ENCODE results near the gene CNOT1.
"Not testable (repeated sequence)": the region's sequence is repeated elsewhere in the genome, so short reads cannot be mapped to it uniquely, and the experiment has no call there.

CNOT1 gene

DNA sequence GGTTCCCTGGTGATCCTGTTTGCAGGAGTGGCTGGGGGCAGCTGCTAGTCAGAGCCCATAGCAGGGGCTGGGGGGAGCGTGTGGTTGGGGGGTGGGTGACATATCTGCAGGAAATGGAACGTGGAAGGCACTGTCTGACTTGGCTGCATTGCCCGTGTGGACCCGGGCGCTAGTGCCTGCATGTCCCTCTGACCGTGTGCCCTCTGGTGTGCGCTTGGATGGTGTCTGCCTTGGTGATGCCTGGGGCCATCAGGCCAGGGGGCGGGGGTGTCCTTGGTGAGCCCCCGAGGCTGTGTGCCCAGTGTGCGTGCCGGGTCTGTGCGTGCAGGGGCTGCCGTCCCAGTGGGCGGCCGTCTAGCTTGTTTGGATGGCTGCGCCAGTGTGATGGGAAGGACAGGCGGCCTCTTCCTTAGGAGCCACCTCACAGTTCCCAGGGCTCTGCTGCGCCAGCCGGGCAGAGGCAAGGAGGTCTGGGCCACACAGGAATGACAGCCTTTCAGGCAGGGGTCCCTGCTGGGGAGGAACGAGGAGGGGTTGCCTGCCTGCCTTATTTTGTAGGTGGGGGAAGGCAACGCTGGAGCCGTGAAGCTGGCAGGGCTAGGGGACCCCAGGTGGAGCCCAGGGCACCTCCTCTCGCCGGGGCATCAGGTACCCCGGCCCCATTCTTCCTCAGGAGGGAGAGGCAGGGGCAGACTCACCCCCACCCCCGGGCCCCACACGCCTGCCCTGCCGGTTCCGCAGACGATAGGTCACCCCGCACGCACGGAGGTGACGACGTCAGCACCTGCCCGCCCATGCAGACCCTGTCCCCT is 129.0 kb downstream of the CNOT1 start:
- peak in 1 of 2 experiments; percentile 22 for DNase-seq

DNA sequence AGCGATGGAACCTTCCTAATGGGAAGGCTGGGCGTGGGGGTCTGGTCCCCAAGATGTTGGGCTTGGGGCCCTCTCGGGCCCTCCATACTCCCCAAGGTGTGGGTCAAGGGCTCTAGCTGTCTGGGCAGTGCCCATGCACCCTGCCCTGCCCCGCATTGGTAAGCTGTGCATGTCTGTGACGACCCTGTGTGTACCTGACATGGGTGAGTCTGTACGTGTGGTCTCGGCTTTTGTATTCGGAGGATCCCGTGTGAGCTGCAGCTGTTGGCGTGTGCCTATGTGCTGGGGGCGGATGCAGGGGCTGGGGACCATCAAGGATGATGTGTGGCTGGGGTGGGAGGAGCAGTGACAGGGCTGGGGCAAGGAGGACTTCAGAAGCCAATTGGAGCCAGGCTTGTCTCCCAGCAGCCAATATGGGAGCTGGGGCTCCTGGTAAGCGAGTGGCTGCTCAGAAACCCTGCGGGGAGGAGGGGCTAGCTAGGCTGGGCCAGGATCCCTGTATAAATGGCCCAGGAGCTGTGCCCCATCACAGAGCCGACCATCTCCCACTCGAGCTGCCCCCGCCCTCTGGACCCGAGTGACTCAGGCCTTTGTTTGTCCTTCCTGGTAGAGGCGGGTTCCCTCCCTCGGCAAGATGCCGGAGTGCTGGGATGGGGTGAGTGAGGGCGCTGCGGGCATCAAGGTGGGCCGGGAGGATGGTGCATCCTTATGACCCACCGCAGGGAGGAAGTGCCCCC is 129.8 kb downstream of the CNOT1 start, which contains the start of gene NDRG4:
TSS of gene NDRG4 (plus strand) at position 529 of the 737 bp plus-strand sequence. CDS start at position 635, 106 bp downstream.
- DNase-seq, result no peak

DNA sequence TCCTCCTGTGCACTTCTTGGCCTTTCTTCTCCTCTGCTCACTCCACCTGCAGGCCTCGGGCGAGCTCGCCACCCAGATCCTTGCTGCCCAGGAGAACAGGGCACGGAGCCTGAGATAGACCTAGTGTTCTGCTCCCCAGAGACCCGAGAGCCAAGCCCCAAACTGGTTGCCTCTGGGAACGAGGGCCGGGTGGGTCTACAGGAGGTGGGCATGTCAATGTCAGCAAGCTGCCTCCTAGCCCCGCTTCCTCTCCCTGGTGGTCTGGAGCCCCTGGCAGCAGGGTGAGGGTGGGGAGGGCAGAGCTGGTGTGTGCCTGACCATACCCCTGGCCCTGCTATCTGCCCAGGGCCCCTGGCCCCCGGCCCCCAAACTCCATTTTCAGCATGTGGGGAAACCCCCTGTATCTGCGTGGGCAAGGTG is 130.5 kb downstream of the CNOT1 start:
- no peak for DNase-seq

- no peak for DNase-seq
These were observed 131.1 kb downstream of the CNOT1 start for GRCh38 chr16:58498341-58499091.

- DNase-seq, result no peak
These were observed 131.7 kb downstream of the CNOT1 start for GRCh38 chr16:58497935-58498334.

- no peak for DNase-seq
These were observed 132.2 kb downstream of the CNOT1 start for GRCh38 chr16:58497468-58497867.

DNA sequence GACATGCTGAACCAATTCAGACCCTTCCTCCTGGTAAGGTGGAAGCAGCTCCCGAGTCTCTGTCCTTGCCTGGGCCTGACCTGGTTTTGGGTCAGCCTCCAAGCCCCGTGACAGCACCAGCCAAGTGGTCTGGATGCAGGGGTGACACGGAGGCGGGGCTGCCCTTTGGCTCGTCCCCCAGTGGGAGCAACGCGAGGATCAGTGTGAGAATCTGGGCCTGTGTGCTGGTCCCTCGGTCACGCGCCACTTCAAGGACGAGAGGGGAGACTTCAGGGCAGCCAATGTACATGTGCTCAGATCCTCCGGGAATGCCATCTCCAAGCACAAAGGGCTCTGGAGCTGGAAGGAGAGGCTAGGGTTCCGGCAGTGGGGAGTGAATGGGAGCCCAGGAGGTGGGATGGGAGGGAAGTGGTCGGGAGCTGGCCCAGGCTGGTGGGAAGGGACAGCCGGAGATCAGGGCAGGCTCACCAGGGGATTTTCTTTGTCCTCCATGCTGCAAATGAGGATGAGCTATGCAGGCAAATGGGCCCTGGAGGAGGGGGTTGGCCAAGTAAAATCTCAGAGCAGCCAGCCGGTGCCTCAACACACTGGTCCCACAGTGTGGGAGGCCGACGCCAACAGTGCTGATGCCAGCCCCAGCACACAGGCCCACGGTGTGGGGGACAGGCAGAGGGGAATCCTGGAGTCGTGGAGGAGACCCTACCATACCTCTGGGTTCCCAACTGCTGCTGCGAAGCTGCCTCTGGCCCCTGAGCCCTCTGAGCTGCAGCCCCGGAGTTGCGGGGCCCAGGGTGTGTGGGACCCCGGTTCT is 133.9 kb downstream of the CNOT1 start:
- no peak for DNase-seq

- DNase-seq, result peak; percentile 44 to 51
These were observed 134.6 kb downstream of the CNOT1 start for GRCh38 chr16:58494981-58495520.

- no peak for DNase-seq
These were observed 135.7 kb downstream of the CNOT1 start for GRCh38 chr16:58493756-58494431.

DNA sequence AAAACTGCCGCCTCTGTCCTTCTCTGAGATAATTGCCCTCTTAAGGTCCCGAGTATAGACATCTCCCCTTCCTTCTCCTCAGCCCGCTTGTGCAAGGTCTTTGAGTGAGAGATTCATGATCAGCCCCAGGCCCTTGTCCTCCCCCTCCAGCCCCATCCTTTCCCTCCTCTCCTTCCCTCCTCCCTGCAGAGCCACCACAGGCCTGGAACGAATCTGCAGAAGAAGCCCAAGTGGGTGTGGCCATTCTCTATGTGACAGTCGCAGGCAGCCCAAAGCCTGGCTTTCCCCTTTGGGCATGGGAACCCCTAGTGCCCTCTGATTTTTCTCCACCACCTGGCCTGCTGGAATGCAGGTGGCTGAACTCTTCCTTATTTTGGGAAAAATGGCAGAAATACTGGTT is 136.9 kb downstream of the CNOT1 start:
- DNase-seq, result no peak

GRCh38 chr16:58492066-58492465 is 137.6 kb downstream of the CNOT1 start:
- DNase-seq, result no peak

GRCh38 chr16:58490539-58490938 is 139.1 kb downstream of the CNOT1 start:
- not testable (repeated sequence) for DNase-seq

- no peak for DNase-seq
These were observed 139.6 kb downstream of the CNOT1 start for GRCh38 chr16:58490065-58490464.

DNA sequence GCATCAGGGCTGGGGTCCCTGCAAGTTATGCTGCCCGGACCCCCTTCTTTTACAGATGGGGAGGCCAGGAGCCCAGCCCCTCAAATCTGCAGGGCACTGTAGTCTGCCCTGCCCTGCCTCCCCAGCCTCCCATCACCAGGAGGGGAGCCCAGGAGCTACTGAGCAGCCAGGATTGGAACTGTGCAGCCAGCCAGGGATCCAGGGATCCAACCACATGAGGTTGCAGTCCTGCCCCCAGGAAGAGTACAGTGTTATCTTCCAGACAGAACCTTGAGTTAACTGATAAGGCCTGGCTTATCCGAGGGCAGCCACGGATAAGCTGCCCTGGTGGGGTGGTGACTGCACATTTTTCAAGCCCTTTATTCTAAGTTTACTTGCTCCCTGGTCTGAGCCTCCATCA is 141.1 kb downstream of the CNOT1 start:
- DNase-seq, result no peak

DNA sequence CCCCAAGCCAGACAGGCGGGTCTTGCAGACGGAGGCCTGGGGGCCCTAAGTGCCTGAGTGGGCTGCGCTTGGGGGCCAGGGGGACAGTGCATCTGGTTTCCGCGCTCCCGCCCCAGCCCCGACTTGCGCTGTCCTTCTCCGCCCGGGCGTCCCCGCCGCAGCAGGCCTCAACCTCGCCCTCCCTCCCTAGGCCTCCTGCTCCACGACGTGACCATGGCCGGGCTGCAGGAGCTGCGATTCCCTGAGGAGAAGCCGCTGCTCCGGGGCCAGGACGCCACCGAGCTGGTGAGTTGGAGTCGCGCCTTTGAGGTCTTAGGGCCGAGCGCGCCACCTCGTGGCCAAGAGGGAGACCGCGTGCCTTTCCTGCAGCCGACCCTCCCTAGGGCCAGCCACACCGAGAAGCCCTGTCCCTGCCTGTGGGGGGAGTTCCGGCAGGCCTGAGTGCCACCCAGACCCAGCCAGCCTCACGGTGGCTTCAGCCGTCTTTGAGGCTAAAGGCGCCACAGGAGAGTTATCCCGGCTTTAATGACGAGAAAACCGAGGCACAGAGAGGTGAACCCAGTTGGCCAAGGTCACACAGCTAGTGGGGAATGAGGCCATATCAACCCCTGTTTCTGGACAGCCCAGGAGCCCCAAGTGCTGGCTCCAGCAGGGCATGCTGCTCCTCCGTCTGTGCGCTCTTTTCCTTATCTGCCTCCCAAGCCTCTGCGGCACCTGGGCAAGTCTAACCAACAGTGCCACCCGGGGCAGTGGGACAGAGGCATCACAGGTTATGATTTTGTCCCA is 141.9 kb downstream of the CNOT1 start:
- peak; percentile 52 to 55 for DNase-seq

- no peak for DNase-seq
These were observed 144.3 kb downstream of the CNOT1 start for GRCh38 chr16:58485184-58485887.

DNA sequence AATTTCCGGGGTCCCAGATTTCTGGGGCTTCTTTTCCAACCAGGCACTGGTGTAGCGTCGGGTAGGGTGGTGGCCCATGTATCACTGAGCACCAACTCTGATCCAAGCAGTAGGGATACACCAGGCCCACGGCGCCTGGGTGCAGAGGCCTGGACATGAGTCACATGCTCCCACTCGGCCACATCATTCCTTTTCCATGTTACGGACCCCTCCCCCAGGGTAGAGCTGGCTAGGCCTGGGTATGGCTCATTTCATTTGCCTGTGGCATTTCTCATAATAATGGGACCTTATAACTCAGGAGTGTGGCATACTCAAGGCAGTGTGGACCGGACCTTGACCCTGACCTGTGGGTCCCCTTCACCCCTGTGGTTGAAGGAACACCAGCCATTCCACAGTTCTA is 147.7 kb downstream of the CNOT1 start:
- no peak for DNase-seq

DNA sequence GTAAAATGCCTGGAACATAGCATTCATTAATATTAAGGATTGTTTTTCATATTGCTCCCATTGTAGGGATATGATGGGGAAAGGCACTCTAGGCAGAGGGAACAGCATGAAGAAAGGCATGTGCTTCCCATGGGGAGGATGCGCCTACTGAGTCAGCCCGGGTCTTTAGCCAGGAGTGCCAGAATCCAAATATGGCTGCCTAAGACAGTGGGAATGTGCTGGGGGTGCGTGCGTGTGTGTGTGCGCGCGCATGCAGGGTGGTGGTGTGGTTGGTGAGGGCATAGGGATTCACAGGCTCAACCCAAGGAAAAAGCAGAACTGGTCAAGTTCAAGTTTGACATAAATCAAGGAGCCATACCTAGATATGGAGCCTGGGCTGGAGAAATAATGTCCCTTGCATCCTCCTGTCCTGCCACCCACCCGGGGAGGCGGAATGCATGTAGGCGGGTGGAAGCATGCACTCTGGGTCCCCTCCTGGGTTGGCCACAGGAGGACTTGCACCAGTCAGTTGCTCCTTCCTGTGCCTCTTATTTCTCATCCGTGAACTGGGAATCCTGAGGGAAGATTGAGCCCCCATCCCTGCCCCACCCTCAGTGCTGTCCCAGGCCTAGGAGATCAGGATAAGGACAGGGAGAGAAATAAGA is 148.3 kb downstream of the CNOT1 start:
- no peak for DNase-seq

GRCh38 chr16:58478427-58478826 is 151.2 kb downstream of the CNOT1 start:
- DNase-seq, result no peak

- DNase-seq, result no peak
These were observed 152.8 kb downstream of the CNOT1 start for GRCh38 chr16:58476791-58477190.

All from activated CD4-positive, alpha-beta T cell treated with anti-CD3 and anti-CD28 coated beads, Interleukin-2, amount 50 U/mL, for 4 hours (primary cell).